ENCODE data around the gene ZNF445.

Gene ZNF445

GRCh38 chr3:44513513-44513912 lies 36.0 kb upstream of the ZNF445 start:
- H3K4me3 ChIP-seq (replicated peaks; ENCODE audit: insufficient read depth, low read length) = no peak overlapping the region
- no peak overlapping the region for H3K27ac ChIP-seq (replicated peaks)
- DNase-seq (ENCODE audit: low read depth in 1 of 2, low spot score in 1 of 2) = no peak
- H3K27me3 ChIP-seq (ENCODE audit: insufficient read depth, poor library complexity, severe bottlenecking) = no peaks in the 10 kb centered on the region
- TF ChIP-seq GABPA (IDR thresholded peaks at IDR 0.05; ENCODE audit: low read depth) = no peak
- no peak for TF ChIP-seq REST (IDR thresholded peaks at IDR 0.05; ENCODE audit: insufficient replicate concordance, low read depth)
- no peak for TF ChIP-seq POLR2AphosphoS5 (IDR thresholded peaks at IDR 0.05; ENCODE audit: low read depth)
- TF ChIP-seq SPI1 (IDR thresholded peaks at IDR 0.05; ENCODE audit: borderline replicate concordance, low read depth) = no peak
- no peak for TF ChIP-seq CTCF (IDR thresholded peaks at IDR 0.05; ENCODE audit: insufficient read depth, low read length)

- no peak for DNase-seq (ENCODE audit: low read depth in 1 of 2, low spot score in 1 of 2)
- TF ChIP-seq SPI1 (IDR thresholded peaks at IDR 0.05; ENCODE audit: borderline replicate concordance, low read depth) = no peak
- no peak for TF ChIP-seq REST (IDR thresholded peaks at IDR 0.05; ENCODE audit: insufficient replicate concordance, low read depth)
- TF ChIP-seq POLR2AphosphoS5 (IDR thresholded peaks at IDR 0.05; ENCODE audit: low read depth) = no peak
- no peak for TF ChIP-seq CTCF (IDR thresholded peaks at IDR 0.05; ENCODE audit: insufficient read depth, low read length)
- no peak for TF ChIP-seq GABPA (IDR thresholded peaks at IDR 0.05; ENCODE audit: low read depth)
- no peaks in the 10 kb centered on the region for H3K27me3 ChIP-seq (ENCODE audit: insufficient read depth, poor library complexity, severe bottlenecking)
- peak overlapping the region; percentile 81 for H3K27ac ChIP-seq (replicated peaks)
- H3K4me3 ChIP-seq (replicated peaks; ENCODE audit: insufficient read depth, low read length) = peak overlapping the region; percentile 78
Measured at GRCh38 chr3:44511238-44511566, 33.7 kb upstream of the ZNF445 start.

GRCh38 chr3:44510000-44510368 lies 32.5 kb upstream of the ZNF445 start:
- TF ChIP-seq REST (IDR thresholded peaks at IDR 0.05; ENCODE audit: insufficient replicate concordance, low read depth) (no peak), SPI1 (IDR thresholded peaks at IDR 0.05; ENCODE audit: borderline replicate concordance, low read depth) (peak; percentile 47; the same call in 1 of the 2 replicates), POLR2AphosphoS5 (IDR thresholded peaks at IDR 0.05; ENCODE audit: low read depth) (no peak), GABPA (IDR thresholded peaks at IDR 0.05; ENCODE audit: low read depth) (no peak)
- DNase-seq (ENCODE audit: low read depth in 1 of 2, low spot score in 1 of 2) = peak in 1 of 2 experiments; percentile 38
- Histone ChIP-seq H3K4me3 (replicated peaks; ENCODE audit: insufficient read depth, low read length) (peak overlapping the region; percentile 78), H3K27ac (replicated peaks) (peak overlapping the region; percentile 81), H3K27me3 (ENCODE audit: insufficient read depth, poor library complexity, severe bottlenecking) (no peaks in the 10 kb centered on the region)
